ENCODE results near the gene USP49.

Gene USP49

DNA sequence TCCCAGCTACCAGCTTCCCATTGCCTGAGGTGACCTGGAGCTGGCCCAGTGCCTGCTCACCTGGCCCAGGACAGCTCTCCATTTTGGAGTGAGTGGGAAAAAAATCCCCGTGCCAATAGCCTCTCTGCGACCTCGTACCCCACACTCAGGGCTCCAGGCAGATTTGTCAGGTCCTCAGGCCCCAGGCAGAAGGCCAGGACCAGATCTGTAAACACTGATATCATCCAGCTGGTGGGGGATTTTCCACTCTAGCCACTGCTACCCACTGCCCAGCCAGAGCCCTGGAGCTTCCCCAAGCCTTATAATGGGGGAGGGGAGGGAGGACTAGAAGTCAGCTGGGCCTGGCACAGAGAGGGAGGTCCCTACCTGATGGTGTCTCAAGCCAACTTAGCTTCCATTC lies 146.6 kb downstream of the USP49 start:
- TF ChIP-seq, protein P1, sequence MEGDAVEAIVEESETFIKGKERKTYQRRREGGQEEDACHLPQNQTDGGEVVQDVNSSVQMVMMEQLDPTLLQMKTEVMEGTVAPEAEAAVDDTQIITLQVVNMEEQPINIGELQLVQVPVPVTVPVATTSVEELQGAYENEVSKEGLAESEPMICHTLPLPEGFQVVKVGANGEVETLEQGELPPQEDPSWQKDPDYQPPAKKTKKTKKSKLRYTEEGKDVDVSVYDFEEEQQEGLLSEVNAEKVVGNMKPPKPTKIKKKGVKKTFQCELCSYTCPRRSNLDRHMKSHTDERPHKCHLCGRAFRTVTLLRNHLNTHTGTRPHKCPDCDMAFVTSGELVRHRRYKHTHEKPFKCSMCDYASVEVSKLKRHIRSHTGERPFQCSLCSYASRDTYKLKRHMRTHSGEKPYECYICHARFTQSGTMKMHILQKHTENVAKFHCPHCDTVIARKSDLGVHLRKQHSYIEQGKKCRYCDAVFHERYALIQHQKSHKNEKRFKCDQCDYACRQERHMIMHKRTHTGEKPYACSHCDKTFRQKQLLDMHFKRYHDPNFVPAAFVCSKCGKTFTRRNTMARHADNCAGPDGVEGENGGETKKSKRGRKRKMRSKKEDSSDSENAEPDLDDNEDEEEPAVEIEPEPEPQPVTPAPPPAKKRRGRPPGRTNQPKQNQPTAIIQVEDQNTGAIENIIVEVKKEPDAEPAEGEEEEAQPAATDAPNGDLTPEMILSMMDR (IDR thresholded peaks at IDR 0.05): no peak

- TF ChIP-seq, protein P1 (IDR thresholded peaks at IDR 0.05): no peak
Measured at GRCh38 chr6:41748102-41748477, 147.1 kb downstream of the USP49 start.

- TF ChIP-seq, protein P1 (IDR thresholded peaks at IDR 0.05): no peak
Measured at GRCh38 chr6:41747256-41748101, 147.7 kb downstream of the USP49 start, which contains the start of gene PGC. PGC (minus strand) TSS chr6:41747397; CDS start chr6:41747334, 63 bp downstream.

- TF ChIP-seq, protein P1 (IDR thresholded peaks at IDR 0.05): no peak
Measured at GRCh38 chr6:41746107-41746506, 149.1 kb downstream of the USP49 start.

DNA sequence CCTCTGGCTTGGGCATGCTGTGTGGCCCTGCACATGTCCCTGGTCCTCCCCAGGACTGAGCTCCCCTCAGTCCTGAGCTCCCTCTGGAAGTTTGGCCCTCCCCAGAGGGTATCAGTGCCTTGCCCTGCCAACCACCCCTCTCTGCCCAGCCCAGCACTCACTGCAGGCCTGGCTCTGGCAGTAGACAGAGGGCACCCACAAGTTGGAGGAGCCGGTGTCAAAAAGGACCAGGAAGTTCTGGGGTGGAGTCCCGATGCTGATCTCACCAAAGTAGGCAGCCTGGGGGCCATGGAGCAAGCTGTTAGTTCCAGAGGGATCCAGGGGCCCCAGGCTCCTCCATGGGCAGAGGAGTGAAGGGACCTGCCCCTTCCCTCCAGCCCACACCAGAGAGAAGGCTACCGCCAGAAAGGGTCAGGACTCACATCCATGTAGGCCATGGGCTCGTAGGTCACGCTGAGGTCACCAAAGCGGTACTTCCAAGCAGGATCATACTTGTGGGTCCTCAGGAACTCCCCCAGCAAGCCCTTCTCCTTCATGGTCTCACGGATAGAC lies 150.9 kb downstream of the USP49 start:
- TF ChIP-seq, protein P1 (IDR thresholded peaks at IDR 0.05): no peak

DNA sequence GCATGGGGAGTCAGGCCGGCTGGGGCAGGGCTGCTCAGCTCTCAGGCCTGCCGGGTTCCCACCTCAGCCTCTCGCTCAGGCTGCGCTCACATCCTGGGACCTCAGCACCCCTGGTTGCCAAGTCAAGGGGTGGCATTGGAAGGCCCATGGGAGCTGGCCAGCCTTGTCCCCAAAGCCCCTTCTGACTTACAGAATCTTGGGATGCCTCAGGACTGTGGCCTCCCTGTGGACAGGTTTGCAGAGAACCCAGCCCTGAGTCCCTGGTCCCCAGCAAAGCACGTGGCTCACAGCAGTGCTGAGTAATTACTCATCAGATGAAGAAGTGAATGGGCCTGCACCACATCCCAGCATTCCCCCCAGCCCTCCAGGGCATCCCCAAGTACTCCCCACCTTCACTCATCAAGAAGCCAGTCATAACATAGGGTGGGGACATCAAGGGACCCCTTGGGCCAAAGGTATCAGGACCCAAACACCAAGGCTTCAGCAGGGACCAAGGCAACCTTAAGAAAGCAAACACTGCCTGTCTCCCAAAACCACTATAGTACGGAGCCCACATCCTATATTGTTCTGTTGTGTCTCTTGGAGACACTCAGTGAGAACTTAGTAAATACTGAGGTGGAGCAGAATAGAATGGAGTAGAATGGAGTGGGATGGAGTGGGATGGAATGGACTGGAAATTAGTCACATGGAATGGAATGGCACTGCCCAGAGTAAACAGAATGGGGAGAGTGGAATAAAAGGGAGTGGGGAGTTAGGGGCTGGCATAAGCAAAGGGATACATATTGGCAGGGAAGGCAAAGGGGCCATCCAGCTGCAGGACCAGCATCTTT lies 151.6 kb downstream of the USP49 start:
- TF ChIP-seq, protein P1 (IDR thresholded peaks at IDR 0.05): no peak

DNA sequence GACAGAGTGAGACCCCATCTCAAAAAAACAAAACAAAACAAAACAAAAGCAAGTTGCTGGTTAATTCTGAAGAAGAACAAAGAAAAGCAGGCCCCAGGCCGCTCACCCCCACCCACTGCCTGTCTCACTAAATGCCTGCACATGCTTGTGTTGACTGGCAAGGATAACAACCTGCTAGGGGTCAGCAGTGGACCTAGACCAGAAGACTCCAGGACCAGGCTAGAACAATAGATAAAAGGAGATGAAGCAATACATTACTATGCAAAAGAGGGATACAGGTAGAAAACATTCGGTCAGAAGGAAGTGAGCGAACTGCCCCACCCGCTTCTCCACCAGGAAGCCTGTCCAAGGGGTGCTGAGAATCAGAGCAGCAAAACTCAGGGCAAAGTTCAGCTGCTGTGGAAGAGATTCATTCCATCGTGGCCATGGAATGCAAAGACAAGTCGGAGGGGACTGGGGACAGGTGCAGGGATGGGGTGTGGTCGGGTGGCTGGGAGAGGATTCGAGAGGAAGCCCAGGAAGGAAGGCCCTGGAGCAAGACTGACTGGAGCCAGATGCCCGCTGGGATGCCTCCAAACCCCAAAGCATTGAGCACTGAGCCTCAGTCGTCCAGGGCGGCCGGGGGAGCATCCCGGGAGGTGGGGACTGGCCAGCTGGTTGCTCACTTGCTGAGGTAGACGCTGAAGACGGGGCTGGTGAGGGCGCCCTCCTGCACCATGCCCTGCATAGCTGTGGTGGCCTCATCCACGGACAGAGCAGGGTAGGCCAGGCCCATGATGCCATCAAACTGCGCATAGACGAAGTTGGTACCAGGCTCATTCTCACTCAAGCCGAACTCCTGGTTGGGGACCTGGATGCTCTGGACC lies 153.3 kb downstream of the USP49 start:
- TF ChIP-seq, protein P1 (IDR thresholded peaks at IDR 0.05): no peak
